ENCODE results near the gene KDM3A. TPM values are rescaled to one million over a fixed set of nuclear protein-coding genes. Genes with fewer than 3 reads are reported as not detected.

Gene KDM3A
- 23.2 and 24.2 TPM in 2 replicates for total RNA-seq (ENCODE audit: low replicate concordance)

GRCh38 chr2:86440631-86441391, at the start of gene KDM3A:
KDM3A (plus strand) TSS chr2:86441371; CDS start chr2:86442048, 677 bp downstream.

Other genes with a start within 250 kb of the KDM3A start
- gene IMMT, start 245.9 kb upstream of the KDM3A start, total RNA-seq (ENCODE audit: low replicate concordance), result 20.0 and 50.3 TPM in 2 replicates
- gene MRPL35, start 241.9 kb upstream of the KDM3A start, total RNA-seq (ENCODE audit: low replicate concordance), result 8.1 and 16.8 TPM in 2 replicates
- under 0.01 TPM in 1 of 2 replicates, not detected in the other for gene REEP1, start 103.7 kb upstream of the KDM3A start, total RNA-seq (ENCODE audit: low replicate concordance)
- gene CHMP3, start 122.1 kb downstream of the KDM3A start, total RNA-seq (ENCODE audit: low replicate concordance), result 83.5 and 126 TPM in 2 replicates
- 8.4 and 11.0 TPM in 2 replicates for gene RNF103, start 182.5 kb downstream of the KDM3A start, total RNA-seq (ENCODE audit: low replicate concordance)

All from smooth muscle cell of the coronary artery (primary cell).